ENCODE measurements around the gene CNOT4.

DNA sequence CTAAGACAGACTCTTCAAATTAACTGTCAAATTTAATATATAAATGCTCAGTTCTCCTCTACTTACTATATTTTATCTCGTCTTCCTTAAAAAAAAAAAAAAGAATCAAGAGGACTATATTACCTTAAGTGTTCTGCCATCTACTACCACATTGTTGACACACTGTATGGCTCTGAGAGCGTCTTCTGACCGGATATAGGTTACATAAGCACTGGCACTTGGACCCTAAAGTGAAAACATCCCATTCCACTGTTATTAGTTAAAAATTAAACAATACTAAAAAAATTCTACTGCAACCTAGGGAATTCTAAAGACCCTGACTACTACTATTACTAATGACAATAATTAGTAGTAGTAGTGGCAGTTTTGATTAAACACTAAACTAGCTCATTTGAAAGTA lies 95.7 kb downstream of the CNOT4 start:
- TF ChIP-seq, protein P1, sequence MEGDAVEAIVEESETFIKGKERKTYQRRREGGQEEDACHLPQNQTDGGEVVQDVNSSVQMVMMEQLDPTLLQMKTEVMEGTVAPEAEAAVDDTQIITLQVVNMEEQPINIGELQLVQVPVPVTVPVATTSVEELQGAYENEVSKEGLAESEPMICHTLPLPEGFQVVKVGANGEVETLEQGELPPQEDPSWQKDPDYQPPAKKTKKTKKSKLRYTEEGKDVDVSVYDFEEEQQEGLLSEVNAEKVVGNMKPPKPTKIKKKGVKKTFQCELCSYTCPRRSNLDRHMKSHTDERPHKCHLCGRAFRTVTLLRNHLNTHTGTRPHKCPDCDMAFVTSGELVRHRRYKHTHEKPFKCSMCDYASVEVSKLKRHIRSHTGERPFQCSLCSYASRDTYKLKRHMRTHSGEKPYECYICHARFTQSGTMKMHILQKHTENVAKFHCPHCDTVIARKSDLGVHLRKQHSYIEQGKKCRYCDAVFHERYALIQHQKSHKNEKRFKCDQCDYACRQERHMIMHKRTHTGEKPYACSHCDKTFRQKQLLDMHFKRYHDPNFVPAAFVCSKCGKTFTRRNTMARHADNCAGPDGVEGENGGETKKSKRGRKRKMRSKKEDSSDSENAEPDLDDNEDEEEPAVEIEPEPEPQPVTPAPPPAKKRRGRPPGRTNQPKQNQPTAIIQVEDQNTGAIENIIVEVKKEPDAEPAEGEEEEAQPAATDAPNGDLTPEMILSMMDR (IDR thresholded peaks at IDR 0.05): no peak
- no peak for TF ChIP-seq POLR2A (IDR thresholded peaks at IDR 0.05)

Data from body of pancreas (tissue), 4 donors.